Neural progenitor cell (in vitro differentiated cells): ENCODE results near the gene TOX2. TPM values are rescaled to one million over a fixed set of nuclear protein-coding genes. Genes with fewer than 3 reads are reported as not detected.

Experiments
- DNase-seq: peaks from one replicate; pipeline ENCODE4 v3.0.0-alpha.2; 2016; ENCODE audit warnings: low spot score
- H2AFZ ChIP-seq: fragments of 200-600 bp; sonication (generic); replicated peaks from 2 replicates; pipeline ENCODE4 v1.6.1; 2016; ENCODE audit warnings: antibody characterized with exemption
- H3F3A ChIP-seq: fragments of 200-600 bp; sonication (generic); 2 replicates; pipeline ENCODE4 v1.6.1; 2016; ENCODE audit warnings: antibody characterized with exemption, low read depth
- H3K27ac ChIP-seq: fragments of 200-600 bp; sonication (generic); 2 replicates; pipeline ENCODE4 v1.5.1; 2016; ENCODE audit warnings: mild to moderate bottlenecking
- H3K27me3 ChIP-seq: fragments of 200-600 bp; sonication (generic); 2 replicates; pipeline ENCODE4 v1.6.1; 2016; ENCODE audit warnings: mild to moderate bottlenecking, moderate library complexity
- H3K36me3 ChIP-seq: fragments of 200-600 bp; sonication (generic); 2 replicates; pipeline ENCODE4 v1.5.1; 2016
- H3K4me1 ChIP-seq: fragments of 200-600 bp; sonication (generic); 2 replicates; pipeline ENCODE4 v1.6.1; 2016; ENCODE audit warnings: mixed run types
- H3K4me2 ChIP-seq: fragments of 200-600 bp; sonication (generic); 2 replicates; pipeline ENCODE4 v1.6.1; 2016
- H3K4me3 ChIP-seq: fragments of 200-600 bp; sonication (generic); 2 replicates; pipeline ENCODE4 v1.5.1; 2016
- H3K79me2 ChIP-seq: fragments of 200-600 bp; sonication (generic); 2 replicates; pipeline ENCODE4 v1.6.1; 2016; ENCODE audit warnings: low read depth
- H3K9ac ChIP-seq: fragments of 200-600 bp; sonication (generic); 2 replicates; pipeline ENCODE4 v1.6.1; 2016
- H3K9me3 ChIP-seq: fragments of 200-600 bp; sonication (generic); 2 replicates; pipeline ENCODE4 v1.5.1; 2016; ENCODE audit warnings: low read depth
- H4K20me1 ChIP-seq: fragments of 200-600 bp; sonication (generic); 2 replicates; pipeline ENCODE4 v1.6.1; 2016; ENCODE audit warnings: low read depth
- H3K27ac Mint-ChIP-seq: 3 replicates; pipeline ENCODE4 v1.8.0; 2021; ENCODE audit warnings: mixed read lengths
- H3K27me3 Mint-ChIP-seq: 2 replicates; pipeline ENCODE4 v1.8.0; 2022; ENCODE audit warnings: low read depth, mild to moderate bottlenecking, inconsistent platforms, moderate library complexity, mixed read lengths; ENCODE audit not compliant: insufficient read depth
- H3K36me3 Mint-ChIP-seq: 3 replicates; pipeline ENCODE4 v1.8.0; 2021; ENCODE audit warnings: mixed read lengths
- H3K4me1 Mint-ChIP-seq: 3 replicates; pipeline ENCODE4 v1.8.0; 2021; ENCODE audit warnings: mixed read lengths
- H3K4me3 Mint-ChIP-seq: 3 replicates; pipeline ENCODE4 v1.8.0; 2021; ENCODE audit warnings: mild to moderate bottlenecking, moderate library complexity, mixed read lengths
- H3K9me3 Mint-ChIP-seq: 3 replicates; pipeline ENCODE4 v1.8.0; 2020; ENCODE audit warnings: mixed read lengths
- EZH2 ChIP-seq: fragments of 200-600 bp; sonication (generic); IDR thresholded peaks from 2 replicates; pipeline ENCODE4 v1.6.1; 2017; ENCODE audit warnings: antibody characterized with exemption, mild to moderate bottlenecking, moderate library complexity
- EZH2phosphoT487 ChIP-seq: fragments of 200-600 bp; sonication (generic); IDR thresholded peaks from 2 replicates; pipeline ENCODE4 v1.6.1; 2017; ENCODE audit warnings: antibody characterized with exemption
- total RNA-seq: library from RNA; depleted of rRNA; stranded (reverse); fragments of >200 nt; gene quantifications from 2 replicates; pipeline ENCODE4 v1.2.3, GENCODE V29; 2015; ENCODE audit warnings: low replicate concordance
- TF ChIP-seq, protein P1 (sequence below): fragments of 200-600 bp; sonication (generic); IDR thresholded peaks from 2 replicates; pipeline ENCODE4 v1.5.1; 2017; ENCODE audit warnings: antibody characterized with exemption, mild to moderate bottlenecking

TOX2 gene
- total RNA-seq, 1 donor from 2014 or later, result not detected

DNA sequence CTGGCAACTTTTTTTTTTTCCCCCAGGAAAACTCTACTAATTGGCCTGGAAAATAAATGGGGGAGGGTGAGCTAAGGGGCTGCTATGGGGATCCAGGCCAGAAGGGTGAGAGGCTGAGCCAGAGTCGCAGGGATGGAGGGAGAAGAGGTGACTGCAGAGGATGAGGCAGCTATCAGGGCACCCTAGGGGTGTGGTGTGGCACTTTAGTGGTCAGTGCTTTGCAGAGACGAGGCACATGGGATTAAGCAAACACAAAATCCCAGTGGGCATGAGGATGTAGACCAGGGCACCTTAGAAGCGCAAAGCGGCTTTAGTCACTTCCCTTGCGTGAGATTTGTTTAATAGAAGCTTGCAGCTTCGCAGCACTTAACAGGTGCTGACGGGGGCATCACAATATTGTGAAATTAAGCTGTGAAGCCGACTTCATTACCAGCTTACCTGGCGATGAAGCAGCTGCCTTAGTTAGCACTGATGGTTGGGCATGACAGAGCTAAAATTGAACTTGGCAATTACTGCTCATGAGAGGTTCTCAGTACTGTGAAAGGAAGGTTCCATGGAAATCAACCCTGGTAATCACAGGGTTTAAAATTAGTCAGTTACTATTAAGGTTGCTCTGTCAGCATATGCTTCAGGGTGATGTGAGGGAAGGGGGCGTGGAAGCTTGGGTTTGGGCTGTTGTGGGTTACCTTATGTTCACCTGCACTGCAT lies 26.0 kb downstream of the TOX2 start:
- no peaks in the 10 kb centered on the region for H3K79me2 ChIP-seq
- H3K4me1 Mint-ChIP-seq, result peaks cover 5% of the 10 kb centered on the region
- H3K4me1 ChIP-seq, result no peaks in the 10 kb centered on the region
- H2AFZ ChIP-seq, result no peak overlapping the region
- no peak for DNase-seq
- H3K27me3 Mint-ChIP-seq, result peaks cover 8% of the 10 kb centered on the region
- no peaks in the 10 kb centered on the region for H3K27me3 ChIP-seq
- no peak overlapping the region for H3K4me3 Mint-ChIP-seq
- H3K4me3 ChIP-seq, result no peak overlapping the region
- H3K27ac Mint-ChIP-seq, result no peak overlapping the region
- H4K20me1 ChIP-seq, result no peaks in the 10 kb centered on the region
- H3K27ac ChIP-seq, result no peak overlapping the region
- no peaks in the 10 kb centered on the region for H3K36me3 ChIP-seq
- no peak overlapping the region for H3K9ac ChIP-seq
- H3K9me3 ChIP-seq, result no peaks in the 10 kb centered on the region
- H3K9me3 Mint-ChIP-seq, result no peaks in the 10 kb centered on the region
- TF ChIP-seq, protein P1, sequence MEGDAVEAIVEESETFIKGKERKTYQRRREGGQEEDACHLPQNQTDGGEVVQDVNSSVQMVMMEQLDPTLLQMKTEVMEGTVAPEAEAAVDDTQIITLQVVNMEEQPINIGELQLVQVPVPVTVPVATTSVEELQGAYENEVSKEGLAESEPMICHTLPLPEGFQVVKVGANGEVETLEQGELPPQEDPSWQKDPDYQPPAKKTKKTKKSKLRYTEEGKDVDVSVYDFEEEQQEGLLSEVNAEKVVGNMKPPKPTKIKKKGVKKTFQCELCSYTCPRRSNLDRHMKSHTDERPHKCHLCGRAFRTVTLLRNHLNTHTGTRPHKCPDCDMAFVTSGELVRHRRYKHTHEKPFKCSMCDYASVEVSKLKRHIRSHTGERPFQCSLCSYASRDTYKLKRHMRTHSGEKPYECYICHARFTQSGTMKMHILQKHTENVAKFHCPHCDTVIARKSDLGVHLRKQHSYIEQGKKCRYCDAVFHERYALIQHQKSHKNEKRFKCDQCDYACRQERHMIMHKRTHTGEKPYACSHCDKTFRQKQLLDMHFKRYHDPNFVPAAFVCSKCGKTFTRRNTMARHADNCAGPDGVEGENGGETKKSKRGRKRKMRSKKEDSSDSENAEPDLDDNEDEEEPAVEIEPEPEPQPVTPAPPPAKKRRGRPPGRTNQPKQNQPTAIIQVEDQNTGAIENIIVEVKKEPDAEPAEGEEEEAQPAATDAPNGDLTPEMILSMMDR, result no peak
- no peak for TF ChIP-seq EZH2
- TF ChIP-seq EZH2phosphoT487, result no peak
- H3K36me3 Mint-ChIP-seq, result no peaks in the 10 kb centered on the region
- H3F3A ChIP-seq, result no peaks in the 10 kb centered on the region
- no peak overlapping the region for H3K4me2 ChIP-seq

DNA sequence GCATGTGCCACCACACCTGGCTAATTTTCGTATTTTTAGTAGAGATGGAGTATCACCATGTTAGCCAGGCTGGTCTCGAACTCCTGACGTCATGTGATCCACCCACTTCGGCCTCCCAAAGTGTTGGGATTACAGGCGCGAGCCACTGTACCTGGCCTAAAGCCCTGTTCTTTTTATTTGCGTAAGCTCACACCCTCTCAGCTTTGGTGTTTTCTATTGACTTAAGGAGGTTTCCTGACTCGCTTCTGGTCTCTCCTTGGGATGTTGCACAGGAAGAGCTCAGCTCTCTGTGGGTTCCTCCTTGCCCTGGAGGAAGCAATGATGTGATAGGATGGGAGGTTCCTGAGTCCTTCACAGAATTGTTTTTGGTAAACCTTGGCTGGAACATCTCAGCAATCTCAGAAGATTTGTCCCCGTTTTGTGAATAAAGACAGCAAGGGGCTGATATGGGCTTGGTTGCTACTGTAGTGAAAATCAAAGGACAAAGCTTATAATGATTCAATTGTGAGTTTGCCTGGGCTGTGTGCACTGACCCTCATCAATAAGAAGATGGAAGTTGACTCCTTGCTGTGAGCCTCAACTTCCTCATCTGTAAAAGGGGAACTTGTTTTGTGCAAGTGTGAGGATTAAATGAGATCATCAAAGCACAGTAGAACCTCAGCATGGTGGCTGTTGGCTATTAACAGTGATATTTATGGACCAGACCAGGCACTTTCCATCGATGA lies 27.0 kb downstream of the TOX2 start:
- TF ChIP-seq EZH2 (no peak), EZH2phosphoT487 (no peak)
- TF ChIP-seq, protein P1, result no peak
- Mint-ChIP-seq H3K27ac (no peak overlapping the region), H3K27me3 (peaks cover 8% of the 10 kb centered on the region), H3K36me3 (no peaks in the 10 kb centered on the region), H3K4me1 (peaks cover 5% of the 10 kb centered on the region), H3K9me3 (no peaks in the 10 kb centered on the region), H3K4me3 (no peak overlapping the region)
- Histone ChIP-seq H3K79me2 (no peaks in the 10 kb centered on the region), H3K27ac (no peak overlapping the region), H3K9ac (no peak overlapping the region), H3K9me3 (no peaks in the 10 kb centered on the region), H3F3A (no peaks in the 10 kb centered on the region), H3K27me3 (no peaks in the 10 kb centered on the region), H3K4me2 (no peak overlapping the region), H3K4me3 (no peak overlapping the region), H3K36me3 (no peaks in the 10 kb centered on the region), H4K20me1 (no peaks in the 10 kb centered on the region), H3K4me1 (no peaks in the 10 kb centered on the region), H2AFZ (no peak overlapping the region)
- DNase-seq, result no peak

DNA sequence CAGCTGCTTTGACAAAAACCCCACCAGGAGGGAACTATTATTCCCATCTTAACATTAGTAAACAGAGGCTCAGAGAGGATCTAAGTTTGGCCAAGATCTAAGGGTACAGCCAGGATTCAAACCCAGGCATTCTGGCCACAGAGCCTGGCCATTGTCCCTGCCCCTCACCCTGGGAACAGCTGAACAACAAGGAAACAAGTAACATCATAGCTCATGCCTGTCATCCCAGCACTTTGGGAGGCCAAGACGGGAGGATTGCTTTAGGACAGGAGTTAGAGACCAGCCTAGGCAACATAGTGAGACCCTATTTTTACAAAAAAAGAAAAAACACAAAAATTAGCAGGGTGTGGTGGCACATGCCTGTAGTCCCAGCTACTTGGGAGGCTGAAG lies 27.5 kb downstream of the TOX2 start:
- no peaks in the 10 kb centered on the region for H3K9me3 Mint-ChIP-seq
- Histone ChIP-seq H3K36me3 (no peaks in the 10 kb centered on the region), H3K79me2 (no peaks in the 10 kb centered on the region), H3K4me3 (no peak overlapping the region), H3F3A (no peaks in the 10 kb centered on the region), H3K27ac (no peak overlapping the region), H3K4me1 (no peaks in the 10 kb centered on the region), H3K9me3 (no peaks in the 10 kb centered on the region), H3K9ac (no peak overlapping the region), H2AFZ (no peak overlapping the region), H4K20me1 (no peaks in the 10 kb centered on the region), H3K27me3 (no peaks in the 10 kb centered on the region), H3K4me2 (no peak overlapping the region)
- no peak for DNase-seq
- peaks cover 6% of the 10 kb centered on the region for H3K27me3 Mint-ChIP-seq
- TF ChIP-seq, protein P1, result no peak
- no peak for TF ChIP-seq EZH2phosphoT487
- no peak for TF ChIP-seq EZH2
- no peak overlapping the region for H3K27ac Mint-ChIP-seq
- no peaks in the 10 kb centered on the region for H3K36me3 Mint-ChIP-seq
- H3K4me3 Mint-ChIP-seq, result no peak overlapping the region
- peaks cover 6% of the 10 kb centered on the region for H3K4me1 Mint-ChIP-seq
